H1 (cell line): ENCODE measurements around the gene PRSS36. TPM values are rescaled to one million over a fixed set of nuclear protein-coding genes. Genes with fewer than 3 reads are reported as not detected.

ENCODE experiments used
- CTCF ChIA-PET: fragments of 300-600 bp; sonication (Branson Sonifier 250); formaldehyde crosslinking; loops from one replicate; lab custom pipeline; 2021; ENCODE audit not compliant: partially characterized antibody; lab: Charles Lee
- POLR2A ChIA-PET: fragments of 300-600 bp; sonication (Branson Sonifier 250); formaldehyde crosslinking; loops from one replicate; lab custom pipeline; 2021; ENCODE audit warnings: inconsistent platforms; ENCODE audit not compliant: partially characterized antibody; lab: Charles Lee
- DNase-seq, 2 experiments: peaks; one replicate each; pipeline versions ENCODE4 v3.0.0 to v3.0.0-alpha.2; 2010 to 2022; ENCODE audit warnings: low spot score in 2 of 2, low read depth in 1 of 2, mixed read lengths in 1 of 2
- FAIRE-seq: peaks from 2 replicates; lab custom pipeline; 2011; peaks lifted over from hg19 to GRCh38; lab: Jason Lieb, UNC
- H2AFZ ChIP-seq: 2 replicates; pipeline ENCODE4 v1.8.1; 2012; ENCODE audit warnings: low read length, inconsistent platforms
- H2AK5ac ChIP-seq: 2 replicates; pipeline ENCODE4 v1.6.1; 2013; ENCODE audit warnings: low read depth, low read length
- H2BK120ac ChIP-seq: replicated peaks from 2 replicates; pipeline ENCODE3; 2013; ENCODE audit warnings: low read depth, low read length, inconsistent platforms
- H2BK12ac ChIP-seq: 2 replicates; pipeline ENCODE4 v1.6.1; 2013; ENCODE audit warnings: low read depth, low read length
- H2BK15ac ChIP-seq: 2 replicates; pipeline ENCODE4 v1.6.1; 2013; ENCODE audit warnings: low read length
- H2BK20ac ChIP-seq: 2 replicates; pipeline ENCODE4 v1.6.1; 2013; ENCODE audit warnings: low read length
- H2BK5ac ChIP-seq: 2 replicates; pipeline ENCODE4 v1.6.1; 2013; ENCODE audit warnings: low read depth, low read length
- H3K14ac ChIP-seq: 2 replicates; pipeline ENCODE4 v1.6.1; 2013; ENCODE audit warnings: inconsistent platforms; ENCODE audit not compliant: insufficient read length
- H3K18ac ChIP-seq: 2 replicates; pipeline ENCODE4 v1.6.1; 2013; ENCODE audit warnings: low read length; ENCODE audit errors: extremely low read depth
- H3K23ac ChIP-seq: 2 replicates; pipeline ENCODE4 v1.6.1; 2013; ENCODE audit warnings: inconsistent platforms; ENCODE audit not compliant: insufficient read length
- H3K23me2 ChIP-seq: 2 replicates; pipeline ENCODE4 v1.6.1; 2013; ENCODE audit warnings: low read depth, low read length
- H3K27ac ChIP-seq: 2 replicates; pipeline ENCODE4 v1.6.1; 2011; ENCODE audit warnings: low read depth, low read length, inconsistent platforms
- H3K27me3 ChIP-seq, 4 experiments: replicated peaks in 1 of 4; 1 replicate in 1 of 4; 2 replicates in 3 of 4; pipeline versions ENCODE4 v1.6.1 to v1.8.1; 2011 to 2013; ENCODE audit warnings: low read length in 3 of 4, mild to moderate bottlenecking in 3 of 4, inconsistent platforms in 2 of 4, mixed read lengths in 2 of 4, moderate library complexity in 1 of 4; ENCODE audit not compliant: control insufficient read depth in 3 of 4, insufficient read depth in 3 of 4; ENCODE audit errors: extremely low read depth in 1 of 4
- H3K36me3 ChIP-seq, 4 experiments: 2 replicates each; pipeline versions ENCODE4 v1.6.1 to v1.8.1; 2011 to 2013; ENCODE audit warnings: mild to moderate bottlenecking in 4 of 4, low read length in 3 of 4, moderate library complexity in 2 of 4, control low read depth in 1 of 4, inconsistent platforms in 1 of 4; ENCODE audit not compliant: insufficient read depth in 4 of 4, control insufficient read depth in 2 of 4
- H3K4ac ChIP-seq: replicated peaks from 2 replicates; pipeline ENCODE3; 2013; ENCODE audit warnings: low read length, low read depth, mixed read lengths, inconsistent platforms; ENCODE audit not compliant: insufficient read length
- H3K4me1 ChIP-seq, 4 experiments: replicated peaks in 1 of 4; 1 replicate in 1 of 4; 2 replicates in 3 of 4; pipeline versions ENCODE4 v1.6.1 to v1.8.1; 2011 to 2013; ENCODE audit warnings: low read length in 3 of 4, inconsistent platforms in 2 of 4, mixed read lengths in 1 of 4; ENCODE audit not compliant: insufficient read depth in 4 of 4, control insufficient read depth in 3 of 4
- H3K4me2 ChIP-seq, 2 experiments: 2 replicates each; pipeline versions ENCODE4 v1.6.1 to v1.8.1; 2011 to 2013; ENCODE audit warnings: low read depth in 2 of 2, low read length in 2 of 2, control low read depth in 1 of 2, inconsistent platforms in 1 of 2, mild to moderate bottlenecking in 1 of 2; ENCODE audit not compliant: insufficient read depth in 1 of 2
- H3K4me3 ChIP-seq, 4 experiments: fragments of 200-600, 300-600 bp in 1 of 4; sonication (generic), shearing (Covaris generic), sonication (Bioruptor Twin) in 1 of 4; 2 replicates each; pipeline versions ENCODE4 v1.5.1 to v1.8.1; 2011 to 2016; ENCODE audit warnings: low read length in 4 of 4, low read depth in 3 of 4, control low read depth in 2 of 4, inconsistent platforms in 2 of 4, mild to moderate bottlenecking in 2 of 4, mixed read lengths in 1 of 4, moderate library complexity in 1 of 4; ENCODE audit not compliant: insufficient read depth in 2 of 4; ENCODE audit errors: extremely low read depth in 1 of 4
- H3K56ac ChIP-seq: replicated peaks from 2 replicates; pipeline ENCODE3; 2013; ENCODE audit warnings: low read depth, mild to moderate bottlenecking, mixed read lengths, low read length, inconsistent platforms; ENCODE audit not compliant: insufficient read length
- H3K79me1 ChIP-seq: 2 replicates; pipeline ENCODE4 v1.6.1; 2013; ENCODE audit warnings: low read depth, low read length, control low read depth
- H3K79me2 ChIP-seq, 2 experiments: 2 replicates each; pipeline versions ENCODE4 v1.6.1 to v1.8.1; 2012 to 2013; ENCODE audit warnings: low read length in 2 of 2, mild to moderate bottlenecking in 2 of 2, inconsistent platforms in 1 of 2; ENCODE audit not compliant: insufficient read depth in 2 of 2, control insufficient read depth in 1 of 2
- H3K9ac ChIP-seq, 4 experiments: replicated peaks in 1 of 4; 1 replicate in 1 of 4; 2 replicates in 3 of 4; pipeline versions ENCODE4 v1.6.1 to v1.8.1; 2011 to 2013; ENCODE audit warnings: low read depth in 3 of 4, low read length in 3 of 4, control low read depth in 2 of 4, mild to moderate bottlenecking in 2 of 4, moderate library complexity in 2 of 4, inconsistent platforms in 1 of 4; ENCODE audit errors: extremely low read depth in 1 of 4
- H3K9me3 ChIP-seq, 2 experiments: 2 replicates each; pipeline versions ENCODE4 v1.6.1 to v1.8.1; 2012 to 2013; ENCODE audit warnings: mild to moderate bottlenecking in 2 of 2, moderate library complexity in 2 of 2, control low read depth in 1 of 2, inconsistent platforms in 1 of 2, low read depth in 1 of 2, low read length in 1 of 2, mixed read lengths in 1 of 2; ENCODE audit not compliant: insufficient read depth in 2 of 2
- H4K20me1 ChIP-seq, 2 experiments: replicated peaks in 1 of 2; 2 replicates each; pipeline versions ENCODE3 to v1.8.1; 2011 to 2013; ENCODE audit warnings: inconsistent platforms in 2 of 2, low read length in 2 of 2, mild to moderate bottlenecking in 1 of 2; ENCODE audit not compliant: insufficient read depth in 2 of 2, control insufficient read depth in 1 of 2
- H4K5ac ChIP-seq: 2 replicates; pipeline ENCODE4 v1.6.1; 2013; ENCODE audit warnings: low read length, low read depth, mixed read lengths, inconsistent platforms; ENCODE audit not compliant: insufficient read length
- H4K8ac ChIP-seq: 2 replicates; pipeline ENCODE4 v1.8.0; 2013; ENCODE audit warnings: mild to moderate bottlenecking, moderate library complexity, low read length, inconsistent platforms; ENCODE audit not compliant: insufficient read depth; ENCODE audit errors: extremely low read depth
- H4K91ac ChIP-seq: replicated peaks from 2 replicates; pipeline ENCODE3; 2013; ENCODE audit warnings: low read length, mixed read lengths, inconsistent platforms; ENCODE audit not compliant: insufficient read length
- CEBPB ChIP-seq: IDR thresholded peaks from 2 replicates; pipeline ENCODE4 v1.6.1; 2012; ENCODE audit warnings: low read depth, low read length
- POLR2AphosphoS5 ChIP-seq: IDR thresholded peaks from 2 replicates; pipeline ENCODE4 v1.6.1; 2011; ENCODE audit warnings: low read depth, low read length
- SIN3A ChIP-seq, 2 experiments: IDR thresholded peaks in 1 of 2; conservative IDR thresholded peaks in 1 of 2; 2 replicates each; pipeline ENCODE4 v1.6.1; 2011 to 2012; ENCODE audit warnings: low read length in 2 of 2, improper control_type of control experiment in 1 of 2, low read depth in 1 of 2, mild to moderate bottlenecking in 1 of 2
- WGBS, 2 experiments: shearing (Covaris generic) in 1 of 2; methylation state at CpG; one replicate each; pipeline versions ENCODE4 v1.1.6 to v1.1.7; 2013 to 2015; ENCODE audit warnings: low lambda C conversion rate in 2 of 2, mixed read lengths in 2 of 2, inconsistent platforms in 1 of 2, low coverage in 1 of 2, missing lambda C conversion rate in 1 of 2; ENCODE audit not compliant: insufficient replicate concordance in 2 of 2, insufficient coverage in 1 of 2, insufficient read length in 1 of 2; ENCODE audit errors: extremely low coverage in 1 of 2, missing lambda C conversion rate in 1 of 2; 5-methylcytosine and 5-hydroxymethylcytosine counted together
- polyA plus RNA-seq, 7 experiments: library from polyadenylated mRNA; depleted of rRNA in 3 of 7; stranded (reverse) in 5 of 7; unstranded in 2 of 7; fragments of >200 nt in 5 of 7; fragments of 200-250 nt in 2 of 7; gene quantifications; 1 replicate in 5 of 7; 2 replicates in 1 of 7; 4 replicates in 1 of 7; pipeline versions ENCODE4 v1.2.1 to v1.2.3, GENCODE V29; 2011 to 2013; ENCODE audit warnings: missing spikeins in 2 of 7, mixed read lengths in 2 of 7
- total RNA-seq: library from RNA; stranded (reverse); fragmentation: NEBNext Ultra II Directional; extraction: Animal tissue kit (Norgen Biotek cat#: 25700); gene quantifications from 2 replicates; pipeline ENCODE4 v1.2.1, GENCODE V29; 2021

PRSS36 gene
- total and polyA plus RNA-seq, 2 of the 8 experiments (the other 6 are each of a cell fraction or from before 2014, with no cell fraction given) = 1.3 to 1.9 TPM

DNA sequence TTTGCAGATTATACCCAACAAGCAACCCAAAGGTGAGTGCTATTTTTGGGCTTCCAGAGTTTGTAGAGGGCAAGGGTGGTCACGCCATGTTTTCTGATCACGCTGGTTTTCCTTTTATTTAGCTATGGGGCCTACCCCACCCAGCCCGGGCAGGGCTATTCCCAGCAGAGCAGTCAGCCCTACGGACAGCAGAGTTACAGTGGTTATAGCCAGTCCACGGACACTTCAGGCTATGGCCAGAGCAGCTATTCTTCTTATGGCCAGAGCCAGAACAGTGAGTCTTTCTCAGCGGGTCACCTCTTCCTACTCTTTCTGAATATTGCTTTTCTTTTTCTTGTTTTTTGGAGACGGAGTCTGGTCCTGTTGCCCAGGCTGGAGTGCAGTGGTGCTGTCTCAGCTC lies 32.5 kb upstream of the PRSS36 start:
- Histone ChIP-seq H2BK15ac (no peak overlapping the region), H3K9ac (peak overlapping the region in 2 of 4 experiments; percentile 42 to 54; a peak in 3 of 7 replicates), H3K79me1 (peaks cover 11% of the 10 kb centered on the region), H3K23me2 (peaks cover 14% of the 10 kb centered on the region; the same call in 1 of the 2 replicates), H3K9me3 (no peaks in the 10 kb centered on the region), H2BK120ac (no peak overlapping the region), H3K4me3 (peak overlapping the region; percentile 69 to 96 (median 86); a peak in 6 of 8 replicates), H4K20me1 (peaks cover 45 to 53% of the 10 kb centered on the region in 2 experiments), H3K4me1 (peaks cover 0 to 7% (median 2%) of the 10 kb centered on the region in 4 experiments; a peak in 5 of 7 replicates), H3K23ac (no peak overlapping the region), H2BK20ac (no peak overlapping the region), H2BK5ac (no peak overlapping the region; the same call in 1 of the 2 replicates), H3K27me3 (no peaks in the 10 kb centered on the region), H3K79me2 (peaks cover 40 to 79% of the 10 kb centered on the region in 2 experiments), H3K4ac (no peak overlapping the region), H3K18ac (no peak overlapping the region), H3K4me2 (peak overlapping the region; percentile 92 to 93), H4K91ac (no peak overlapping the region), H2BK12ac (no peak overlapping the region), H2AK5ac (no peak overlapping the region), H2AFZ (no peak overlapping the region), H3K56ac (no peak overlapping the region), H3K14ac (no peak overlapping the region), H3K36me3 (peaks cover 40 to 58% (median 51%) of the 10 kb centered on the region in 4 experiments), H4K5ac (no peak overlapping the region), H3K27ac (no peak overlapping the region), H4K8ac (no peak overlapping the region)
- CTCF ChIA-PET = interaction anchor here (0.6 to 0.8 kb wide), 2 partner anchors 16 to 131 kb away, joined by 3 to 4 read pairs; no protein-coding TSS in a partner anchor
- POLR2A ChIA-PET = interaction anchor here (0.8 to 6.9 kb wide), 26 partner anchors 9 to 306 kb away, joined by 3 to 407 read pairs (median 4); partner anchors contain the start of genes KAT8, PRSS8, PYCARD and PYDC1
- TF ChIP-seq CEBPB = no peak
- TF ChIP-seq POLR2AphosphoS5 = peak; percentile 3; the same call in 1 of the 2 replicates
- TF ChIP-seq SIN3A (conservative IDR thresholded peaks at IDR 0.05 in 1 of 2, IDR thresholded peaks at IDR 0.05 in 1 of 2; ENCODE audit: low read depth in 1 of 2, low read length in 2 of 2) = no peak
- no peak for FAIRE-seq
- no peak for DNase-seq
- 82% methylated on average over 7 of the region's 7 CpGs; no CpG with 5 or more reads in 1 of the 2 experiments for WGBS, 2 experiments
